ENCODE measurements around the gene CHURC1. TPM values are rescaled to one million over a fixed set of nuclear protein-coding genes. Genes with fewer than 3 reads are reported as not detected.

Gene CHURC1
- total RNA-seq, 1 experiment from 2014 or later, result 52.4 TPM

DNA sequence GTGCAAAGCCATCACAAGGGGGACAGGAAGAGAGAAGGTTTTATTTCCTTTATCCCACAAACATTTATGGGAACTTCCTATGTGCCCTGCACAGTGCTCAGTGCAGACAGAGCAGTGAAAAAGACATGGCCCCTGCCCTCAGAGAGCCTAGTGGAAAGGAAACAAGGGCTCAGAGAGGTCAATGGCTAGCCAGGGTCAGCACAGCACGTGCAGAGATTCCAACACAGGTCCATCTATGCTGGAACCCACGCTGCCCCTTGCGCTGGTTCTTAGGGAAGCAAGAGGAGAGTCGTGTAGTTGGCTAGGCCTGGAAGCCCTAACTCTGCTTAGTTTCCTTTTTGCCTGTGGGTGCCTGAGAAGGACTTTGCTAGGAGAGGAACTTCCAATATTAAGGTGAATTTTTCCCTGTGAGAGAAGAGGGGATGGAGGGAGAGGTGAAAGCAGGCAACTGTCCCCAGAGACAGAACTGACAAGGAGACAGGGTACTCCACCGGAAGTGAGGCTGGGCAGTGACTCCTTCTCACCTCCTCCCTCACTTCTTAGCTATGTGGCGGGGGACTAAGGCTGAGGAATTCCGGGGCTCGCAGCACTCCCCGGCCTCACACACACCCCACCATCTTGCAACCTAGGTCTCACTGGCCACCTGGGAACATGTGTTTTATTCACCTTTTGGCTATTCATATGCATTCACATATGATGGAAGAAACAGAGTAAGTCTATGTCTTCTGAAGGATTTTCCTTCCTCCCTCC, 40.4 kb downstream of the CHURC1 start:
- Mint-ChIP-seq H3K27me3 (ENCODE audit: low read depth) (no peaks in the 10 kb centered on the region), H3K9me3 (no peaks in the 10 kb centered on the region), H3K36me3 (peaks cover 19% of the 10 kb centered on the region), H3K27ac (peak overlapping the region; percentile 46), H3K4me3 (no peak overlapping the region), H3K4me1 (peaks cover 39% of the 10 kb centered on the region)
- DNase-seq (ENCODE audit: low spot score) (no peak), ATAC-seq (no peak)
- CTCF ChIA-PET, result interaction anchor here (2.0 to 3.0 kb wide), 2 partner anchors 12 to 32 kb away, joined by 11 to 22 read pairs; partner anchors contain the start of genes FNTB and GPX2
- POLR2A ChIA-PET, result no interaction called here
- TF ChIP-seq, protein P1, sequence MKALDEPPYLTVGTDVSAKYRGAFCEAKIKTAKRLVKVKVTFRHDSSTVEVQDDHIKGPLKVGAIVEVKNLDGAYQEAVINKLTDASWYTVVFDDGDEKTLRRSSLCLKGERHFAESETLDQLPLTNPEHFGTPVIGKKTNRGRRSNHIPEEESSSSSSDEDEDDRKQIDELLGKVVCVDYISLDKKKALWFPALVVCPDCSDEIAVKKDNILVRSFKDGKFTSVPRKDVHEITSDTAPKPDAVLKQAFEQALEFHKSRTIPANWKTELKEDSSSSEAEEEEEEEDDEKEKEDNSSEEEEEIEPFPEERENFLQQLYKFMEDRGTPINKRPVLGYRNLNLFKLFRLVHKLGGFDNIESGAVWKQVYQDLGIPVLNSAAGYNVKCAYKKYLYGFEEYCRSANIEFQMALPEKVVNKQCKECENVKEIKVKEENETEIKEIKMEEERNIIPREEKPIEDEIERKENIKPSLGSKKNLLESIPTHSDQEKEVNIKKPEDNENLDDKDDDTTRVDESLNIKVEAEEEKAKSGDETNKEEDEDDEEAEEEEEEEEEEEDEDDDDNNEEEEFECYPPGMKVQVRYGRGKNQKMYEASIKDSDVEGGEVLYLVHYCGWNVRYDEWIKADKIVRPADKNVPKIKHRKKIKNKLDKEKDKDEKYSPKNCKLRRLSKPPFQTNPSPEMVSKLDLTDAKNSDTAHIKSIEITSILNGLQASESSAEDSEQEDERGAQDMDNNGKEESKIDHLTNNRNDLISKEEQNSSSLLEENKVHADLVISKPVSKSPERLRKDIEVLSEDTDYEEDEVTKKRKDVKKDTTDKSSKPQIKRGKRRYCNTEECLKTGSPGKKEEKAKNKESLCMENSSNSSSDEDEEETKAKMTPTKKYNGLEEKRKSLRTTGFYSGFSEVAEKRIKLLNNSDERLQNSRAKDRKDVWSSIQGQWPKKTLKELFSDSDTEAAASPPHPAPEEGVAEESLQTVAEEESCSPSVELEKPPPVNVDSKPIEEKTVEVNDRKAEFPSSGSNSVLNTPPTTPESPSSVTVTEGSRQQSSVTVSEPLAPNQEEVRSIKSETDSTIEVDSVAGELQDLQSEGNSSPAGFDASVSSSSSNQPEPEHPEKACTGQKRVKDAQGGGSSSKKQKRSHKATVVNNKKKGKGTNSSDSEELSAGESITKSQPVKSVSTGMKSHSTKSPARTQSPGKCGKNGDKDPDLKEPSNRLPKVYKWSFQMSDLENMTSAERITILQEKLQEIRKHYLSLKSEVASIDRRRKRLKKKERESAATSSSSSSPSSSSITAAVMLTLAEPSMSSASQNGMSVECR (CRISPR knock-in tag; IDR thresholded peaks at IDR 0.05; ENCODE audit: borderline replicate concordance), result no peak
- TF ChIP-seq ZNF671 (CRISPR knock-in tag; IDR thresholded peaks at IDR 0.05) (no peak), HMGA2 (CRISPR knock-in tag; IDR thresholded peaks at IDR 0.05) (no peak), MXD4 (CRISPR knock-in tag; IDR thresholded peaks at IDR 0.05; ENCODE audit: borderline replicate concordance) (no peak)
- TF ChIP-seq, protein P2, sequence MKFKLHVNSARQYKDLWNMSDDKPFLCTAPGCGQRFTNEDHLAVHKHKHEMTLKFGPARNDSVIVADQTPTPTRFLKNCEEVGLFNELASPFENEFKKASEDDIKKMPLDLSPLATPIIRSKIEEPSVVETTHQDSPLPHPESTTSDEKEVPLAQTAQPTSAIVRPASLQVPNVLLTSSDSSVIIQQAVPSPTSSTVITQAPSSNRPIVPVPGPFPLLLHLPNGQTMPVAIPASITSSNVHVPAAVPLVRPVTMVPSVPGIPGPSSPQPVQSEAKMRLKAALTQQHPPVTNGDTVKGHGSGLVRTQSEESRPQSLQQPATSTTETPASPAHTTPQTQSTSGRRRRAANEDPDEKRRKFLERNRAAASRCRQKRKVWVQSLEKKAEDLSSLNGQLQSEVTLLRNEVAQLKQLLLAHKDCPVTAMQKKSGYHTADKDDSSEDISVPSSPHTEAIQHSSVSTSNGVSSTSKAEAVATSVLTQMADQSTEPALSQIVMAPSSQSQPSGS (CRISPR knock-in tag; IDR thresholded peaks at IDR 0.05; ENCODE audit: borderline replicate concordance, low read depth), result no peak
- TF ChIP-seq, protein P3, sequence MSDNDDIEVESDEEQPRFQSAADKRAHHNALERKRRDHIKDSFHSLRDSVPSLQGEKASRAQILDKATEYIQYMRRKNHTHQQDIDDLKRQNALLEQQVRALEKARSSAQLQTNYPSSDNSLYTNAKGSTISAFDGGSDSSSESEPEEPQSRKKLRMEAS (CRISPR knock-in tag; IDR thresholded peaks at IDR 0.05), result no peak
- TF ChIP-seq, protein P4, sequence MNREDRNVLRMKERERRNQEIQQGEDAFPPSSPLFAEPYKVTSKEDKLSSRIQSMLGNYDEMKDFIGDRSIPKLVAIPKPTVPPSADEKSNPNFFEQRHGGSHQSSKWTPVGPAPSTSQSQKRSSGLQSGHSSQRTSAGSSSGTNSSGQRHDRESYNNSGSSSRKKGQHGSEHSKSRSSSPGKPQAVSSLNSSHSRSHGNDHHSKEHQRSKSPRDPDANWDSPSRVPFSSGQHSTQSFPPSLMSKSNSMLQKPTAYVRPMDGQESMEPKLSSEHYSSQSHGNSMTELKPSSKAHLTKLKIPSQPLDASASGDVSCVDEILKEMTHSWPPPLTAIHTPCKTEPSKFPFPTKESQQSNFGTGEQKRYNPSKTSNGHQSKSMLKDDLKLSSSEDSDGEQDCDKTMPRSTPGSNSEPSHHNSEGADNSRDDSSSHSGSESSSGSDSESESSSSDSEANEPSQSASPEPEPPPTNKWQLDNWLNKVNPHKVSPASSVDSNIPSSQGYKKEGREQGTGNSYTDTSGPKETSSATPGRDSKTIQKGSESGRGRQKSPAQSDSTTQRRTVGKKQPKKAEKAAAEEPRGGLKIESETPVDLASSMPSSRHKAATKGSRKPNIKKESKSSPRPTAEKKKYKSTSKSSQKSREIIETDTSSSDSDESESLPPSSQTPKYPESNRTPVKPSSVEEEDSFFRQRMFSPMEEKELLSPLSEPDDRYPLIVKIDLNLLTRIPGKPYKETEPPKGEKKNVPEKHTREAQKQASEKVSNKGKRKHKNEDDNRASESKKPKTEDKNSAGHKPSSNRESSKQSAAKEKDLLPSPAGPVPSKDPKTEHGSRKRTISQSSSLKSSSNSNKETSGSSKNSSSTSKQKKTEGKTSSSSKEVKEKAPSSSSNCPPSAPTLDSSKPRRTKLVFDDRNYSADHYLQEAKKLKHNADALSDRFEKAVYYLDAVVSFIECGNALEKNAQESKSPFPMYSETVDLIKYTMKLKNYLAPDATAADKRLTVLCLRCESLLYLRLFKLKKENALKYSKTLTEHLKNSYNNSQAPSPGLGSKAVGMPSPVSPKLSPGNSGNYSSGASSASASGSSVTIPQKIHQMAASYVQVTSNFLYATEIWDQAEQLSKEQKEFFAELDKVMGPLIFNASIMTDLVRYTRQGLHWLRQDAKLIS (CRISPR knock-in tag; IDR thresholded peaks at IDR 0.05; ENCODE audit: borderline replicate concordance), result no peak

DNA sequence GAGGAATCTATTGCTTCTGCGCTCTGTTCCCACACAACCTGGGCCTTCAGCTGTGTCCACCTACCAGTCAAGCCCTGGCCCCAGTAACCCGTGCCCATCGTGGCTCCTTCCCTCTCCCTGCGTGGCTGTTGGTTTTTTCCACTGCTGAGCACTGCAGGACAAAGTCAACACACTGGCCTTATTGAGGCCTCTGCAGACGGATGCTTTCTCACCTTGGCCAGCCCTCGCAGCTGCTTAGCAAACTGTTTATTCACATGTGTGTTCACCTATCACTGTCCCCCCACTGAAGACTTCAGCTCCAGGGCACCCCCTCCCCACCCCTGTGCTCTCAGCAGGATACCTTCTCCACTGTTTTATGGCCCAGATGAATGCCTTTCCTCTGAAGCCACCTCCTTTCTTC, 41.0 kb downstream of the CHURC1 start:
- ChIA-PET POLR2A (no interaction called here), CTCF (interaction anchor here (1.7 to 3.0 kb wide), 3 partner anchors 8 to 65 kb away, joined by 6 to 11 read pairs (median 7); partner anchors contain the start of gene FNTB)
- peak; percentile 6; the same call in 1 of the 2 replicates for ATAC-seq
- Mint-ChIP-seq H3K27ac (peak overlapping the region; percentile 46), H3K9me3 (no peaks in the 10 kb centered on the region), H3K4me3 (no peak overlapping the region), H3K27me3 (ENCODE audit: low read depth) (no peaks in the 10 kb centered on the region), H3K4me1 (peaks cover 44% of the 10 kb centered on the region), H3K36me3 (peaks cover 16% of the 10 kb centered on the region)
- DNase-seq (ENCODE audit: low spot score), result no peak
- TF ChIP-seq, protein P5, sequence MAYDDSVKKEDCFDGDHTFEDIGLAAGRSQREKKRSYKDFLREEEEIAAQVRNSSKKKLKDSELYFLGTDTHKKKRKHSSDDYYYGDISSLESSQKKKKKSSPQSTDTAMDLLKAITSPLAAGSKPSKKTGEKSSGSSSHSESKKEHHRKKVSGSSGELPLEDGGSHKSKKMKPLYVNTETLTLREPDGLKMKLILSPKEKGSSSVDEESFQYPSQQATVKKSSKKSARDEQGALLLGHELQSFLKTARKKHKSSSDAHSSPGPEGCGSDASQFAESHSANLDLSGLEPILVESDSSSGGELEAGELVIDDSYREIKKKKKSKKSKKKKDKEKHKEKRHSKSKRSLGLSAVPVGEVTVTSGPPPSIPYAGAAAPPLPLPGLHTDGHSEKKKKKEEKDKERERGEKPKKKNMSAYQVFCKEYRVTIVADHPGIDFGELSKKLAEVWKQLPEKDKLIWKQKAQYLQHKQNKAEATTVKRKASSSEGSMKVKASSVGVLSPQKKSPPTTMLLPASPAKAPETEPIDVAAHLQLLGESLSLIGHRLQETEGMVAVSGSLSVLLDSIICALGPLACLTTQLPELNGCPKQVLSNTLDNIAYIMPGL (CRISPR knock-in tag; IDR thresholded peaks at IDR 0.05), result no peak
- TF ChIP-seq ETV6 (CRISPR knock-in tag; IDR thresholded peaks at IDR 0.05) (no peak), ATF1 (CRISPR knock-in tag; IDR thresholded peaks at IDR 0.05) (no peak), ZNF263 (CRISPR knock-in tag; IDR thresholded peaks at IDR 0.05; ENCODE audit: low read depth) (no peak), NR2C2 (CRISPR knock-in tag; IDR thresholded peaks at IDR 0.05) (no peak), SP1 (CRISPR knock-in tag; conservative IDR thresholded peaks at IDR 0.05) (no peak), EMX1 (CRISPR knock-in tag; IDR thresholded peaks at IDR 0.05) (no peak), TEAD4 (CRISPR knock-in tag; IDR thresholded peaks at IDR 0.05) (no peak), MXD4 (CRISPR knock-in tag; IDR thresholded peaks at IDR 0.05; ENCODE audit: borderline replicate concordance) (no peak)
- TF ChIP-seq, protein P6, sequence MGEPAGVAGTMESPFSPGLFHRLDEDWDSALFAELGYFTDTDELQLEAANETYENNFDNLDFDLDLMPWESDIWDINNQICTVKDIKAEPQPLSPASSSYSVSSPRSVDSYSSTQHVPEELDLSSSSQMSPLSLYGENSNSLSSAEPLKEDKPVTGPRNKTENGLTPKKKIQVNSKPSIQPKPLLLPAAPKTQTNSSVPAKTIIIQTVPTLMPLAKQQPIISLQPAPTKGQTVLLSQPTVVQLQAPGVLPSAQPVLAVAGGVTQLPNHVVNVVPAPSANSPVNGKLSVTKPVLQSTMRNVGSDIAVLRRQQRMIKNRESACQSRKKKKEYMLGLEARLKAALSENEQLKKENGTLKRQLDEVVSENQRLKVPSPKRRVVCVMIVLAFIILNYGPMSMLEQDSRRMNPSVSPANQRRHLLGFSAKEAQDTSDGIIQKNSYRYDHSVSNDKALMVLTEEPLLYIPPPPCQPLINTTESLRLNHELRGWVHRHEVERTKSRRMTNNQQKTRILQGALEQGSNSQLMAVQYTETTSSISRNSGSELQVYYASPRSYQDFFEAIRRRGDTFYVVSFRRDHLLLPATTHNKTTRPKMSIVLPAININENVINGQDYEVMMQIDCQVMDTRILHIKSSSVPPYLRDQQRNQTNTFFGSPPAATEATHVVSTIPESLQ (CRISPR knock-in tag; IDR thresholded peaks at IDR 0.05), result no peak
- TF ChIP-seq, protein P7, sequence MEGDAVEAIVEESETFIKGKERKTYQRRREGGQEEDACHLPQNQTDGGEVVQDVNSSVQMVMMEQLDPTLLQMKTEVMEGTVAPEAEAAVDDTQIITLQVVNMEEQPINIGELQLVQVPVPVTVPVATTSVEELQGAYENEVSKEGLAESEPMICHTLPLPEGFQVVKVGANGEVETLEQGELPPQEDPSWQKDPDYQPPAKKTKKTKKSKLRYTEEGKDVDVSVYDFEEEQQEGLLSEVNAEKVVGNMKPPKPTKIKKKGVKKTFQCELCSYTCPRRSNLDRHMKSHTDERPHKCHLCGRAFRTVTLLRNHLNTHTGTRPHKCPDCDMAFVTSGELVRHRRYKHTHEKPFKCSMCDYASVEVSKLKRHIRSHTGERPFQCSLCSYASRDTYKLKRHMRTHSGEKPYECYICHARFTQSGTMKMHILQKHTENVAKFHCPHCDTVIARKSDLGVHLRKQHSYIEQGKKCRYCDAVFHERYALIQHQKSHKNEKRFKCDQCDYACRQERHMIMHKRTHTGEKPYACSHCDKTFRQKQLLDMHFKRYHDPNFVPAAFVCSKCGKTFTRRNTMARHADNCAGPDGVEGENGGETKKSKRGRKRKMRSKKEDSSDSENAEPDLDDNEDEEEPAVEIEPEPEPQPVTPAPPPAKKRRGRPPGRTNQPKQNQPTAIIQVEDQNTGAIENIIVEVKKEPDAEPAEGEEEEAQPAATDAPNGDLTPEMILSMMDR (IDR thresholded peaks at IDR 0.05), result no peak
